GM12873 (cell line): ENCODE results near the gene SAP30L.

Source experiments
- CTCF ChIP-seq: IDR thresholded peaks from 2 replicates; pipeline ENCODE4 v1.5.1; 2012; ENCODE audit warnings: low read depth, mild to moderate bottlenecking, moderate library complexity, low read length, control low read depth; ENCODE audit not compliant: insufficient read depth; ENCODE audit errors: missing control alignments

SAP30L gene

DNA sequence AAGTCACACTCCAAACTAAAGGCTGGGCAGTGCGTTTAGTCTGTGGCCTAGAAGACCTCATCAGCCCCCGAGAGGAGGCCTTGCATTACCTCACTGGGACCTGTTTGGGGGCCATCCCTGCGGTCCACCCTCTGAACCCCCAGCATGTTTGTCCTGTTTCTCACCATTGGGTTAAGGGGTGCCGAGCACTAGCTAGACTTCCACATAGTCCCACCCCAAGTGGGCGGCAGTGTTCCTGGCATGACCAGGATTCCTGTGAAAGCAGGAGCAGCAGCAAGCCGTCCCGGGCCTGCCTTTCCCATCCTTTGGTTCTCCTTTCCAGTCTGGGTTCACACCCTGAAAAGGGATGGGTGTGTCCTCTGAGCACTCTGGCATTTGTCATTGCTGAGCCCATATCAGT, 26.6 kb upstream of the SAP30L start:
- no peak for TF ChIP-seq CTCF

- TF ChIP-seq CTCF = peak; percentile 63
These were observed 23.9 kb upstream of the SAP30L start for GRCh38 chr5:154421868-154422267.

DNA sequence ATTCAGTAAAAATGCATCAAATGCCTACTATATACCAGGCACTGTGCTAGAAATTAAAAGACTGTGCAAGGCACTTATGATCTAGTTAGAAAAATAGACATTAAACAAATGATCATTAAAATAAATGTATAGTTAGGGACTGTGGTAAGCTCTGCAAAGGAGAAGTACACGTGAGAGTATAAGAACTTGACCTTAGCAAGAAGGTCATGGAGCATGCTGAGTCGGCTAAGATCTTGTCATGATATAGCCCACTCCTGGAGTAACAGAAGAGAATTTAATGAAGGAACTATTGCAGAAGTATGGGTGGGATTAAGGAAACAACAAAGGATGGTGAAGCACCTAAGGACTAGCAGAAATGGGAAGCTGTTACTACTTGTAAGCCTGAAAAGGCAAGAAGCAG, 23.5 kb upstream of the SAP30L start:
- TF ChIP-seq CTCF = no peak

GRCh38 chr5:154428208-154428607, 17.6 kb upstream of the SAP30L start:
- TF ChIP-seq CTCF = no peak

DNA sequence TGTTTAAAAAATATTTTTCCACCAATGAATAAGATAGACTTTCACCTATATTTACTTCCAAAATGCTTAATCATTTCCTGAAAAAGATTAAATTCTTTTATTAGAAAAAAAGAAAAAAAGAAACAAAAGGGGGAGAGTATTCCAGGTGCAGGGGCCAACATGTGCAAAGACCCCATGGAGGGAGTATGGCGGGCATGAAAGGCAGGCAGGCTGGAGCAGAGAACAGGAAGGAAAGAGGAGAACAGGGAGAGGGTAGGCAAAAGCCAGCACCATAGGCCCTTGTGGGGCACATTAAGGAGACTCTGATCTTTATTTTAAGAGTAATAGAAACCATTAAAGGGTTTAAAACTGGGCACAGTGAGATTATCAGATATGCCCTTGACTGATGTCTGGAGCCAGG, 16.5 kb upstream of the SAP30L start:
- TF ChIP-seq CTCF = no peak

- no peak for TF ChIP-seq CTCF
These were observed 15.3 kb upstream of the SAP30L start for GRCh38 chr5:154430466-154430865.

DNA sequence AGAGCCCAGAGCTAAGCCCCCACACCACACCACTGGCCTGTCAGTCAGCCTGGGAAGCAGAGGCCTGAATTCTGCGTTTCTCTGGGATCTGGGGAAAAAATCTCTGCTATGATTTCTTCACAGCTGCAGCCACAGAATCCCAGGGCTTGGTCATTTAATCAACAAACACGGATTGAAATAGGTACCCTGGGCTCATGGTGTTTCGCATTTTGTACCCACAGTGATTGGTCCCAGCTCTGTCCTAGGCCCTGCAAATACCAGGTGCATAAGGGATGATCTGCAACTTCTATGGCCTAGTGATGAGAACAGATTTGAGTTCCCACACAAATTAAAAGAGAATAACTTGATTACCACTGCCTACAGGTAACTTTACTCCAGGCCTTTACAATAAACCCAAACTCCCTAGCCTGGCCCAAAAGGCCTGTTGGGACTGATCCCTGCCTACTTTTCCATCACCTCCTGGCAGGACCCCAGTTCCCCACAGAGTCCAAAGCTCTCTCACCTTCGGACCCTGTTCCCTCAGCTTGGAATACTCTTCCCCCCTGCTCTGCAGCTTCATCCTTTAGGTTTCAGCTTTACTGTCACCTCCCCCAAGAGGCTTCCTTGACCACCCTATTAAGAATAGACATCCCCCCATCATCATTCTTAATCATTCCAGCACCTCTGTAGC, 14.7 kb upstream of the SAP30L start:
- TF ChIP-seq CTCF = no peak
